SH-SY5Y (cell line): ENCODE data around the gene PLA2G3.

ENCODE experiments used
- GATA2 ChIP-seq: IDR thresholded peaks from 2 replicates; pipeline ENCODE4 v1.6.1; 2011; ENCODE audit warnings: mild to moderate bottlenecking, low read depth, low read length
- GATA3 ChIP-seq: IDR thresholded peaks from 2 replicates; pipeline ENCODE4 v1.6.1; 2011; ENCODE audit warnings: low read depth, mild to moderate bottlenecking, low read length, moderate library complexity

- TF ChIP-seq GATA2: no peak
- TF ChIP-seq GATA3: no peak
Measured at GRCh38 chr22:31148488-31148887, 8.2 kb upstream of the PLA2G3 start.
